OCI-LY1 (cell line): ENCODE results near the gene CD47.

ENCODE experiments used
- H2AFZ ChIP-seq: fragments of 200-600 bp; sonication (generic), shearing (Covaris generic); 2 replicates; pipeline ENCODE4 v1.6.0; 2014; ENCODE audit warnings: antibody characterized with exemption, mild to moderate bottlenecking, low read length
- H3F3A ChIP-seq: fragments of 200-600 bp; sonication (generic), shearing (Covaris generic); 2 replicates; pipeline ENCODE4 v1.6.0; 2014; ENCODE audit warnings: mild to moderate bottlenecking, antibody characterized with exemption, low read length, moderate library complexity; ENCODE audit not compliant: insufficient read depth
- H3K27ac ChIP-seq: fragments of 200-600 bp; sonication (generic); 2 replicates; pipeline ENCODE4 v1.5.1; 2014; ENCODE audit warnings: low read length, mixed run types, mild to moderate bottlenecking, low read depth; ENCODE audit not compliant: poor library complexity, severe bottlenecking
- H3K27me3 ChIP-seq: fragments of 200-600 bp; sonication (generic); 2 replicates; pipeline ENCODE4 v1.6.0; 2014; ENCODE audit warnings: antibody characterized with exemption, mild to moderate bottlenecking, low read length, moderate library complexity; ENCODE audit not compliant: insufficient read depth
- H3K36me3 ChIP-seq: fragments of 200-600 bp; sonication (generic); 2 replicates; pipeline ENCODE4 v1.6.1; 2014; ENCODE audit warnings: mild to moderate bottlenecking, antibody characterized with exemption, low read length, moderate library complexity, mixed read lengths; ENCODE audit not compliant: insufficient read depth
- H3K4me1 ChIP-seq: fragments of 200-600 bp; sonication (generic); 2 replicates; pipeline ENCODE4 v1.5.1; 2014; ENCODE audit warnings: mild to moderate bottlenecking, low read length, moderate library complexity; ENCODE audit not compliant: insufficient read depth, severe bottlenecking
- H3K4me2 ChIP-seq: fragments of 200-600 bp; sonication (generic), shearing (Covaris generic); 2 replicates; pipeline ENCODE4 v1.6.1; 2014; ENCODE audit warnings: low read length
- H3K4me3 ChIP-seq: fragments of 200-600 bp; sonication (generic); 2 replicates; pipeline ENCODE4 v1.5.1; 2014; ENCODE audit warnings: low read length, low read depth, mild to moderate bottlenecking, mixed read lengths; ENCODE audit not compliant: poor library complexity, severe bottlenecking
- H3K79me2 ChIP-seq: fragments of 200-600 bp; shearing (Covaris generic); 2 replicates; pipeline ENCODE4 v1.6.1; 2016; ENCODE audit warnings: mixed run types, low read length, mixed read lengths; ENCODE audit not compliant: insufficient read depth
- H3K9ac ChIP-seq: fragments of 200-600 bp; sonication (generic), shearing (Covaris generic); 2 replicates; pipeline ENCODE4 v1.6.1; 2014; ENCODE audit warnings: mild to moderate bottlenecking, low read length, mixed read lengths
- H3K9me2 ChIP-seq: fragments of 200-600 bp; sonication (generic), shearing (Covaris generic); 2 replicates; pipeline ENCODE4 v1.6.1; 2014; ENCODE audit warnings: low read depth, mild to moderate bottlenecking, low read length, mixed read lengths
- H3K9me3 ChIP-seq: fragments of 200-600 bp; shearing (Covaris generic); 2 replicates; pipeline ENCODE4 v1.6.1; 2014; ENCODE audit warnings: low read length, mixed read lengths
- H4K20me1 ChIP-seq: fragments of 200-600 bp; sonication (generic), shearing (Covaris generic); 2 replicates; pipeline ENCODE4 v1.6.0; 2016; ENCODE audit warnings: mild to moderate bottlenecking, low read length; ENCODE audit not compliant: insufficient read depth
- EZH2 ChIP-seq: fragments of 200-600 bp; sonication (generic), shearing (Covaris generic); IDR thresholded peaks from 2 replicates; pipeline ENCODE4 v1.8.0; 2017; ENCODE audit warnings: borderline replicate concordance, mixed run types, mild to moderate bottlenecking, antibody characterized with exemption, low read length, moderate library complexity, mixed read lengths
- TF ChIP-seq, protein P1 (sequence below): fragments of 200-600 bp; sonication (generic), shearing (Covaris generic); IDR thresholded peaks from 2 replicates; pipeline ENCODE4 v1.5.1; 2017; ENCODE audit warnings: mild to moderate bottlenecking, antibody characterized with exemption, low read length, moderate library complexity, mixed read lengths

Gene CD47

DNA sequence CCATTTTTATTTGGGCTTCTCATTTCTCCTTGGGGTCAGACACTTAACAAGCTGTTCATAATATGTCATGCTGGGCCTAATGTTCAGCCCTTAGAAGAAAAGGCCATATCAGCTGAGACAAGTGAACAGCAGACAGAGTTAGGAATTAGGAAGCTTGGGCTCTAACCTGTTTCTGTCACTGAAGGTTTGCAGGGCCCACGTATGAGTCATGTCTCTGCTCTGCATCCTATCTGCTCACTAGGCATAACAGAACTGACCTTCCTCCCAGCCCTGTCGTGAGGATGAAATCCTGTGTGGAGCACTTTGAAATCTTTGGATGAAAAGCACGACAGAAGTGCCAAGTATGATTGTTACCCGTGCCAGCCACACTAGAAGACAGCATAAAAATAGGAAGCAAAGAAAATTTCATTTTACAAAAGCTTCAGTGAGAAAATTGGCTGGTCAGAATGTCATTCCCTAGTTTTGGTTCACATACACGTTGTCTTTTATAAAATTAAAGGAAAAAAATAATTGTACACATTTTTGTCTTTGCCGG is 26.5 kb upstream of the CD47 start:
- H3F3A ChIP-seq, result no peaks in the 10 kb centered on the region
- no peaks in the 10 kb centered on the region for H3K36me3 ChIP-seq
- H3K9ac ChIP-seq, result no peak overlapping the region
- H3K27me3 ChIP-seq, result no peaks in the 10 kb centered on the region
- H3K4me1 ChIP-seq, result peaks cover 3% of the 10 kb centered on the region
- no peaks in the 10 kb centered on the region for H4K20me1 ChIP-seq
- no peak overlapping the region for H3K4me2 ChIP-seq
- H3K79me2 ChIP-seq, result no peaks in the 10 kb centered on the region
- no peak for TF ChIP-seq EZH2
- TF ChIP-seq, protein P1, sequence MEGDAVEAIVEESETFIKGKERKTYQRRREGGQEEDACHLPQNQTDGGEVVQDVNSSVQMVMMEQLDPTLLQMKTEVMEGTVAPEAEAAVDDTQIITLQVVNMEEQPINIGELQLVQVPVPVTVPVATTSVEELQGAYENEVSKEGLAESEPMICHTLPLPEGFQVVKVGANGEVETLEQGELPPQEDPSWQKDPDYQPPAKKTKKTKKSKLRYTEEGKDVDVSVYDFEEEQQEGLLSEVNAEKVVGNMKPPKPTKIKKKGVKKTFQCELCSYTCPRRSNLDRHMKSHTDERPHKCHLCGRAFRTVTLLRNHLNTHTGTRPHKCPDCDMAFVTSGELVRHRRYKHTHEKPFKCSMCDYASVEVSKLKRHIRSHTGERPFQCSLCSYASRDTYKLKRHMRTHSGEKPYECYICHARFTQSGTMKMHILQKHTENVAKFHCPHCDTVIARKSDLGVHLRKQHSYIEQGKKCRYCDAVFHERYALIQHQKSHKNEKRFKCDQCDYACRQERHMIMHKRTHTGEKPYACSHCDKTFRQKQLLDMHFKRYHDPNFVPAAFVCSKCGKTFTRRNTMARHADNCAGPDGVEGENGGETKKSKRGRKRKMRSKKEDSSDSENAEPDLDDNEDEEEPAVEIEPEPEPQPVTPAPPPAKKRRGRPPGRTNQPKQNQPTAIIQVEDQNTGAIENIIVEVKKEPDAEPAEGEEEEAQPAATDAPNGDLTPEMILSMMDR, result no peak
- no peak overlapping the region for H3K4me3 ChIP-seq
- no peak overlapping the region for H3K27ac ChIP-seq
- no peaks in the 10 kb centered on the region for H3K9me2 ChIP-seq
- H2AFZ ChIP-seq, result no peak overlapping the region; the same call in 1 of the 2 replicates
- H3K9me3 ChIP-seq, result no peaks in the 10 kb centered on the region

DNA sequence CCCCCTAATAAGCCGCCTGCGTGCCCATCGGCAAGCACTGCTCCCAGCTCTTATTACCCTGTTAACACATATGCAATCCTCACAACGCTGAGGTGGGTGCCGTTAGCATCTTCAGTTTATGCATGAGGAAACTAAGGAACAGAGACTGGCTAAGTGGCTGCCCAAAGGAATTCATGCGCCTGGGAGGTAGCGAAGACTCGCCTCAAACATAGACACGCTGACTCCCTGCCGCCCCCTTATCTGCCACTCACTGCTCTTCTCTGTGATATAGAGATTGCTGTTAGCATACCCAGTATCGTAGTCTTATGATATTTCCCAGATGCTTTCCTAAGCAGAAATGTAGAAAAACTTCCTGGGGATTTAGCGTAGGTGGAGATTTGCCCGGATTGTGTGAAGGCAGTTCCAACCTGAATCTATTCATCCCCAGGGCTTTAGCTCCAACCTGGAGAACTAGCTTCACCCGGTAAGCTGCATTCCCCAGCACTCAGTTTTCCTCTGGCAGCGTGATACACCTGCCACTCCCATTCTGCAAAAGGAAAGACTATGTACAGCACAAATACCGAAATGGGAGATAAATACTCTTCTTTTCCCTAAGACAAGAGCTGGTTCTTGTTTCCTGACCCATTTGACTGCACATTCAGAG is 23.7 kb upstream of the CD47 start:
- Histone ChIP-seq H3K79me2 (no peaks in the 10 kb centered on the region), H4K20me1 (no peaks in the 10 kb centered on the region), H3K27ac (no peak overlapping the region), H3K4me3 (no peak overlapping the region), H3K27me3 (no peaks in the 10 kb centered on the region), H3K9me3 (no peaks in the 10 kb centered on the region), H3K9me2 (no peaks in the 10 kb centered on the region), H3K36me3 (no peaks in the 10 kb centered on the region), H3K4me1 (no peaks in the 10 kb centered on the region), H3F3A (no peaks in the 10 kb centered on the region), H2AFZ (no peak overlapping the region), H3K9ac (no peak overlapping the region), H3K4me2 (no peak overlapping the region)
- TF ChIP-seq, protein P1, result no peak
- TF ChIP-seq EZH2, result no peak

DNA sequence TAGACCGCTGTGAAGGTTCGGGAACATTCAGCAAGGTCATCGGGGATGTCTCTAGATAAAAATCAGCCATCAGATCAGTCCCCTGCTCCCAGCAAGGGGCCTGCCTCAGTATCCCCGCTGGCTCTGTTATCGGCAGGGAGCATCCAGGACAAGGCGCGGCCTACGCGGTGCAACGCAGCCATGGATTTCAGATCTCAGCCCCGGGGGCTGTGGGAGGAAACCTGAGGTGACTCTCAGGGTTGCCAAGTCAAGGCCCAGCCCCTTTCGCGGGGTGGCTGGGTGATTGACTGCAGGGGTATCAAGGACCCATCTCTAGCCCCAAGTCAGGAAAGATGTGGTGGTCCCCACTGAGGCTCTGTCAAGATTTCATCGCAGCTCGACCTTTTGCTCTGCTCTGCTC is 23.1 kb upstream of the CD47 start:
- Histone ChIP-seq H3K27ac (no peak overlapping the region), H3K9me2 (no peaks in the 10 kb centered on the region), H3K79me2 (no peaks in the 10 kb centered on the region), H3K27me3 (no peaks in the 10 kb centered on the region), H3K9me3 (no peaks in the 10 kb centered on the region), H3K36me3 (no peaks in the 10 kb centered on the region), H3F3A (no peaks in the 10 kb centered on the region), H2AFZ (no peak overlapping the region), H3K4me2 (no peak overlapping the region), H4K20me1 (no peaks in the 10 kb centered on the region), H3K9ac (no peak overlapping the region), H3K4me3 (no peak overlapping the region), H3K4me1 (no peaks in the 10 kb centered on the region)
- no peak for TF ChIP-seq EZH2
- TF ChIP-seq, protein P1, result no peak
